ENCODE measurements around the gene CHTOP. TPM values are rescaled to one million over a fixed set of nuclear protein-coding genes. Genes with fewer than 3 reads are reported as not detected.
A peak's percentile ranks its signal among the peaks of the same experiment; 100 is the strongest.

The CHTOP gene
- total RNA-seq, 1 donor from 2014 or later, result 114 TPM

DNA sequence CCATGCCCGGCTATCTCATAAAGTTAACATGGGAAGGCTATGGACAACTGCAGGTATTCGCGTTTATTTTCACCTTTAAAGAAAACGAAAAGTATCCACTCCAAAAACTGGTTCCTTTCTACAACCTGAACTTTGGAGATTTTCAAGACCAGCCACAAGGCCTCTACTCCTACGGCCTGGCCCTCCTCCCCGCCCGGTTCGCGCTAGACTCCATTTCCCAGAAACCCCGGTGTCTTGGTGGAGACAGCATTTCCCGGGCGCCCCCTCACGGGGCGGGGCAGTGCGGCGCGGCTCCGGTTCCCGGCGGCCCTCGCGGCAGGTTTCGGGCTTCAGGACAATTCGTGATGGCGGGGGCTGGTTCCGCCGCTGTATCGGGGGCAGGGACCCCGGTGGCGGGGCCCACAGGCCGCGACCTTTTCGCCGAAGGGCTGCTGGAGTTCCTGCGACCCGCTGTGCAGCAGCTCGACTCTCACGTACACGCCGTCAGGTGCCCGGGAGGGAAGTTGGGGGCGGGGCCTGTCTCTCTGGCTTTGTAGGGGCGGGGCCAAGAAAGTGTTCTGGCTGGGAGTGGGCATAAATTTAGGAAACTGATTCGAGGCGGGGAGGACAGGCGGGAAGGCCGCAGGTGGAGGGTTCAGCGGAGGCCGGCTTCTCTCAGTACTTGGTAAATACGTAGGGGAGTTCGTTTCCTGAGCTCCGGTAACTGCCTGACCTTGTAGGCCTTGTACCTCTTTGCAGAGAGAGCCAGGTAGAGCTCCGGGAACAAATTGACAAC, 24.7 kb downstream of the CHTOP start, which contains the start of gene SNAPIN:
SNAPIN (plus strand) TSS at position 304 of the 775 bp plus-strand sequence; CDS start at position 345, 41 bp downstream.
- peak within 1 kb of the TSS; percentile 95 for H3K4me3 Mint-ChIP-seq
- peak within 1 kb of the TSS; percentile 96 for H3K27ac Mint-ChIP-seq
- peaks cover 9% of the 10 kb centered on the region for H3K36me3 Mint-ChIP-seq
- peaks cover 11% of the 10 kb centered on the region for H3K4me1 Mint-ChIP-seq
- H3K27me3 Mint-ChIP-seq (ENCODE audit: low read depth), result no peaks in the 10 kb centered on the region
- TF ChIP-seq, protein P1, sequence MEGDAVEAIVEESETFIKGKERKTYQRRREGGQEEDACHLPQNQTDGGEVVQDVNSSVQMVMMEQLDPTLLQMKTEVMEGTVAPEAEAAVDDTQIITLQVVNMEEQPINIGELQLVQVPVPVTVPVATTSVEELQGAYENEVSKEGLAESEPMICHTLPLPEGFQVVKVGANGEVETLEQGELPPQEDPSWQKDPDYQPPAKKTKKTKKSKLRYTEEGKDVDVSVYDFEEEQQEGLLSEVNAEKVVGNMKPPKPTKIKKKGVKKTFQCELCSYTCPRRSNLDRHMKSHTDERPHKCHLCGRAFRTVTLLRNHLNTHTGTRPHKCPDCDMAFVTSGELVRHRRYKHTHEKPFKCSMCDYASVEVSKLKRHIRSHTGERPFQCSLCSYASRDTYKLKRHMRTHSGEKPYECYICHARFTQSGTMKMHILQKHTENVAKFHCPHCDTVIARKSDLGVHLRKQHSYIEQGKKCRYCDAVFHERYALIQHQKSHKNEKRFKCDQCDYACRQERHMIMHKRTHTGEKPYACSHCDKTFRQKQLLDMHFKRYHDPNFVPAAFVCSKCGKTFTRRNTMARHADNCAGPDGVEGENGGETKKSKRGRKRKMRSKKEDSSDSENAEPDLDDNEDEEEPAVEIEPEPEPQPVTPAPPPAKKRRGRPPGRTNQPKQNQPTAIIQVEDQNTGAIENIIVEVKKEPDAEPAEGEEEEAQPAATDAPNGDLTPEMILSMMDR (IDR thresholded peaks at IDR 0.05; ENCODE audit: unreplicated experiment), result no peak
- DNase-seq (ENCODE audit: low spot score in 2 of 2, unreplicated experiment in 2 of 2), result peak; percentile 72 to 88
- no peaks in the 10 kb centered on the region for H3K9me3 Mint-ChIP-seq

- no peaks in the 10 kb centered on the region for H3K9me3 Mint-ChIP-seq
- TF ChIP-seq, protein P1 (IDR thresholded peaks at IDR 0.05; ENCODE audit: unreplicated experiment), result no peak
- H3K27ac Mint-ChIP-seq, result peak overlapping the region; percentile 96
- peaks cover 13% of the 10 kb centered on the region for H3K36me3 Mint-ChIP-seq
- H3K4me3 Mint-ChIP-seq, result peak overlapping the region; percentile 95
- H3K4me1 Mint-ChIP-seq, result peaks cover 11% of the 10 kb centered on the region
- DNase-seq (ENCODE audit: low spot score in 2 of 2, unreplicated experiment in 2 of 2), result no peak
- no peaks in the 10 kb centered on the region for H3K27me3 Mint-ChIP-seq (ENCODE audit: low read depth)
These were observed 25.3 kb downstream of the CHTOP start for GRCh38 chr1:153659175-153659534.

DNA sequence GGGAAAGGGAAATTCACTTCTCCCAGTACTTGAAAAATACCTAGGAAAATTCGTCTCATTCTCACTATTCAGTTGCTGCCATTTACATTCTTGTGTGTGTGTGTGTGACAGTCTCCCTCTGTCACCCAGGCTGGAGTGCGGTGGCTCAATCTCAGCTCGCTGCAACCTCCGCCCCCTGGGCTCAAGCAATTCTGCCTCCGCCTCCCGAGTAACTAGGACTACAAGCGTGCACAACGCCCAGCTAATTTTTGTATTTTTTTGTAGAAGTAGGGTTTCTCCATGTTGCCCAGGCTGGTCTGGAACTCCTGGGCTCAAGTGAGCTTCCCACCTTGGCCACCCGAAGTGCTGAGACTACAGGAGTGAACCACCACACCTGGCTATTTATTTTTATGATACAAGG, 25.8 kb downstream of the CHTOP start:
- no peaks in the 10 kb centered on the region for H3K27me3 Mint-ChIP-seq (ENCODE audit: low read depth)
- peaks cover 16% of the 10 kb centered on the region for H3K36me3 Mint-ChIP-seq
- H3K4me3 Mint-ChIP-seq, result peak overlapping the region; percentile 95

GRCh38 chr1:153661111-153661708, 27.3 kb downstream of the CHTOP start:
- peaks cover 24% of the 10 kb centered on the region for H3K36me3 Mint-ChIP-seq
- H3K9me3 Mint-ChIP-seq, result no peaks in the 10 kb centered on the region
- TF ChIP-seq, protein P1 (IDR thresholded peaks at IDR 0.05; ENCODE audit: unreplicated experiment), result no peak
- peak overlapping the region; percentile 24 for H3K4me3 Mint-ChIP-seq
- H3K27ac Mint-ChIP-seq, result peak overlapping the region; percentile 78
- DNase-seq (ENCODE audit: low spot score in 2 of 2, unreplicated experiment in 2 of 2), result no peak
- no peaks in the 10 kb centered on the region for H3K27me3 Mint-ChIP-seq (ENCODE audit: low read depth)
- peaks cover 11% of the 10 kb centered on the region for H3K4me1 Mint-ChIP-seq

More for the DNA sequence above, 25.8 kb downstream of the CHTOP start:
- TF ChIP-seq, protein P1 (IDR thresholded peaks at IDR 0.05; ENCODE audit: unreplicated experiment), result no peak
- peak overlapping the region; percentile 96 for H3K27ac Mint-ChIP-seq
- peaks cover 11% of the 10 kb centered on the region for H3K4me1 Mint-ChIP-seq
- H3K9me3 Mint-ChIP-seq, result no peaks in the 10 kb centered on the region
- DNase-seq (ENCODE audit: low spot score in 2 of 2, unreplicated experiment in 2 of 2), result no peak

DNA sequence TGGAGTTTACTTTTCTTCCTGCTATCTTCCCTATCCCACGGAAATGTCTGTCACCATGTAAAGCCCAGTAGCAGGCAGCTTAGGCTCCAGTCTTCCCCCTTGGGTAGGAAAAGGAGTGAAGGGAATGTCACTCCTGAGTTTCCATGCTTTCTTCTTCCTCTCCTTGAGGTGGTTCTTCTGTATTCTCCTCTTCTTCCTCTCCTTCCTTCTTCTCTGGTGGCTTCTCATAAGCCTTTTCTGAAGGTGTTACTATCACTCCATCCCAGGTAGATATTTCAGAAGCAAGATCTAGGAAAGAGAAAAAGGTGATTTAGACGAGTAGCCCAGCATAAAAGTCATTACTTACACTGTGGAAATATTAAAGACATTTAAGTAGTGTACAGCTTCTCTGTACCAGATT, 28.4 kb downstream of the CHTOP start:
- peaks cover 27% of the 10 kb centered on the region for H3K36me3 Mint-ChIP-seq
- no peak for DNase-seq (ENCODE audit: low spot score in 2 of 2, unreplicated experiment in 2 of 2)
- peaks cover 11% of the 10 kb centered on the region for H3K4me1 Mint-ChIP-seq
- TF ChIP-seq, protein P1 (IDR thresholded peaks at IDR 0.05; ENCODE audit: unreplicated experiment), result no peak
- H3K27me3 Mint-ChIP-seq (ENCODE audit: low read depth), result no peaks in the 10 kb centered on the region
- H3K4me3 Mint-ChIP-seq, result no peak overlapping the region
- peak overlapping the region; percentile 9 for H3K27ac Mint-ChIP-seq
- H3K9me3 Mint-ChIP-seq, result no peaks in the 10 kb centered on the region
